ENCODE results near the gene ZNF892. TPM values are rescaled to one million over a fixed set of nuclear protein-coding genes. Genes with fewer than 3 reads are reported as not detected.

The ZNF892 gene
- total RNA-seq (2014; rRNA removed; shearing (Covaris generic)): 4.6 and 4.7 TPM in 2 replicates

- Histone ChIP-seq H3K27me3 (ENCODE audit: control insufficient read depth, insufficient read depth, low read length) (peaks cover 10% of the 10 kb centered on the region), H3K36me3 (replicated peaks; ENCODE audit: control insufficient read depth, insufficient read depth, low read length) (peaks cover 5% of the 10 kb centered on the region), H3K4me3 (ENCODE audit: insufficient read depth, low read depth, low read length) (peak within 1 kb of the TSS; percentile 69)
- peak; percentile 95 for DNase-seq
These were observed at the start of gene ZNF892 for GRCh38 chr2:95207111-95207961. ZNF892 (plus strand) TSS chr2:95207521; CDS start chr2:95207816, 295 bp downstream.

- peaks cover 27% of the 10 kb centered on the region for H3K27me3 ChIP-seq (ENCODE audit: control insufficient read depth, insufficient read depth, low read length)
- peaks cover 2% of the 10 kb centered on the region; the same call in 1 of the 2 replicates for H3K36me3 ChIP-seq (replicated peaks; ENCODE audit: control insufficient read depth, insufficient read depth, low read length)
- H3K4me3 ChIP-seq (ENCODE audit: insufficient read depth, low read depth, low read length): peak overlapping the region; percentile 82
- DNase-seq: peak; percentile 18
These were observed 48.9 kb upstream of the ZNF892 start for GRCh38 chr2:95158441-95158840.

GRCh38 chr2:95158891-95159619 is 48.3 kb upstream of the ZNF892 start:
- Histone ChIP-seq H3K36me3 (replicated peaks; ENCODE audit: control insufficient read depth, insufficient read depth, low read length) (peaks cover 2% of the 10 kb centered on the region; the same call in 1 of the 2 replicates), H3K27me3 (ENCODE audit: control insufficient read depth, insufficient read depth, low read length) (peaks cover 27% of the 10 kb centered on the region), H3K4me3 (ENCODE audit: insufficient read depth, low read depth, low read length) (peak overlapping the region; percentile 82)
- DNase-seq: peak; percentile 81

- Histone ChIP-seq H3K27me3 (ENCODE audit: control insufficient read depth, insufficient read depth, low read length) (peaks cover 27% of the 10 kb centered on the region), H3K36me3 (replicated peaks; ENCODE audit: control insufficient read depth, insufficient read depth, low read length) (peaks cover 2% of the 10 kb centered on the region; the same call in 1 of the 2 replicates), H3K4me3 (ENCODE audit: insufficient read depth, low read depth, low read length) (peak within 1 kb of the TSS; percentile 82)
- peak; percentile 92 for DNase-seq
These were observed 47.5 kb upstream of the ZNF892 start, which contains the start of gene ZNF514 for GRCh38 chr2:95159690-95160449. ZNF514 (minus strand) TSS chr2:95159848; CDS start chr2:95153253, 6,595 bp downstream.

- Histone ChIP-seq H3K27me3 (ENCODE audit: control insufficient read depth, insufficient read depth, low read length) (peaks cover 5% of the 10 kb centered on the region), H3K4me3 (ENCODE audit: insufficient read depth, low read depth, low read length) (peak overlapping the region; percentile 68), H3K36me3 (replicated peaks; ENCODE audit: control insufficient read depth, insufficient read depth, low read length) (no peaks in the 10 kb centered on the region)
- DNase-seq: no peak
These were observed 42.3 kb upstream of the ZNF892 start for GRCh38 chr2:95165030-95165370.

DNA sequence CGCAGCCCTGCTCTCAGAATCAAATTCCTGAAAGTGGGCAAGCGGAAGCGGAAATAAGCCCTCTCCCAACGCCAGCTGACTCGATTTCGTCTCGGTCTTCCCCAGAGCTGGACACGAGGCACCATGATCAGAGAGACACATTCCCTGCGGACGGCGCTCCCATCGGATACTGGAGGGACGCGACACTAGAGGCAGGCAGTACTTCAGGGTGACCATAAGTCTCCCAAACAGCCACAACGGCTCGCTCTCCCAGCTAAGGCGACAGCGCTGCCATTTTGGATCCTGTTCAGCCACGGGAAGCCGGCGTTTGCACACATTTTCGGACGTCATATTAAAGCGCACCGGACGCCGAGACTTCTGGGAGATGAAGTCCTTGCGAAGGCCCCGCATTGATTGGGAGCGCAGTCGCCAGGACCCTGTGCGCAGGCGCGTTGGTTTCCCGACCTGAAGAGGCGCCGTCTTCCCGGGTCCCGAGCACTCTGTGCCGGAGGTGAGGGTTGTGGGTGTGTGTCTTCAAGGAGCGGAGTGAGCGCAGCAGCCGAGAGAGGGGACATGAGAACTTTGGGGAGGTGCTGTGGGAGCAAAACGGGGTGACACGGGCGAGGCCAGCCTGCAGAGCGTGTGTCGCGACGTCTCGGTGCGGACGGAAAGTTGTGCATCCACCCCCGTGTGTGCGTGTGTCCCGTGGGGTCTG is 41.8 kb upstream of the ZNF892 start, which contains the start of gene ZNF2:
TSS of gene ZNF2 (plus strand) at position 439 of the 694 bp plus-strand sequence. CDS start 10,418 bp downstream, outside the sequence.
- peak within 1 kb of the TSS; percentile 68 for H3K4me3 ChIP-seq (ENCODE audit: insufficient read depth, low read depth, low read length)
- H3K27me3 ChIP-seq (ENCODE audit: control insufficient read depth, insufficient read depth, low read length): no peaks in the 10 kb centered on the region; the same call in 1 of the 2 replicates
- H3K36me3 ChIP-seq (replicated peaks; ENCODE audit: control insufficient read depth, insufficient read depth, low read length): no peaks in the 10 kb centered on the region
- DNase-seq: peak; percentile 97

GRCh38 chr2:95166065-95166763 is 41.1 kb upstream of the ZNF892 start:
- H3K4me3 ChIP-seq (ENCODE audit: insufficient read depth, low read depth, low read length): peak overlapping the region; percentile 68
- DNase-seq: peak; percentile 35
- H3K36me3 ChIP-seq (replicated peaks; ENCODE audit: control insufficient read depth, insufficient read depth, low read length): no peaks in the 10 kb centered on the region
- no peaks in the 10 kb centered on the region; the same call in 1 of the 2 replicates for H3K27me3 ChIP-seq (ENCODE audit: control insufficient read depth, insufficient read depth, low read length)

- H3K4me3 ChIP-seq (ENCODE audit: insufficient read depth, low read depth, low read length): no peak overlapping the region
- H3K27me3 ChIP-seq (ENCODE audit: control insufficient read depth, insufficient read depth, low read length): no peaks in the 10 kb centered on the region
- no peaks in the 10 kb centered on the region for H3K36me3 ChIP-seq (replicated peaks; ENCODE audit: control insufficient read depth, insufficient read depth, low read length)
- no peak for DNase-seq
These were observed 35.4 kb upstream of the ZNF892 start for GRCh38 chr2:95171902-95172301.

DNA sequence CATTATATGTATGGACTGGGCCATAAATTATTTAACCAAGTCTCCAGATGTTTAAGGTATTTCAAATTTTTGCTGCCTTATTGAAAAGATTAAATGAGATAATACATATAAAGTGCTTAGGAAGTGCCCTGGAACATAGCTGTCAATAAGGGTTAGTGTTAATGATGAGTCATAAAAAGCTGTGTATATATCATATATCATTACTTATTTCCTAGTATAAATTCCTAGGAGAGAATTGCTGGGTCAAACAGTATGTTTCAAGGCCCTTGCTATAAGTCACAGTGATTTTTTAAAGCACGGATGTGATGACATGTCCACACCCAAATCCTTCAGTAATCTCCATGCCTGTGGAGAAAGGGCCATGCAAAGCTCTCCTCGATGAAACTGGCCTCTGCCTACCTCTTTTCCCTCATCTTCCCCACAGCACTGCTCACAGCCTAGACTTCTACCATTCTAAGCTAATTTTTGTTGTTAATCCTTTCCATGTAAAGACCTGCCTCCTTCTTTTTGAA is 33.2 kb upstream of the ZNF892 start:
- Histone ChIP-seq H3K27me3 (ENCODE audit: control insufficient read depth, insufficient read depth, low read length) (no peaks in the 10 kb centered on the region), H3K4me3 (ENCODE audit: insufficient read depth, low read depth, low read length) (no peak overlapping the region), H3K36me3 (replicated peaks; ENCODE audit: control insufficient read depth, insufficient read depth, low read length) (no peaks in the 10 kb centered on the region)
- DNase-seq: no peak

DNA sequence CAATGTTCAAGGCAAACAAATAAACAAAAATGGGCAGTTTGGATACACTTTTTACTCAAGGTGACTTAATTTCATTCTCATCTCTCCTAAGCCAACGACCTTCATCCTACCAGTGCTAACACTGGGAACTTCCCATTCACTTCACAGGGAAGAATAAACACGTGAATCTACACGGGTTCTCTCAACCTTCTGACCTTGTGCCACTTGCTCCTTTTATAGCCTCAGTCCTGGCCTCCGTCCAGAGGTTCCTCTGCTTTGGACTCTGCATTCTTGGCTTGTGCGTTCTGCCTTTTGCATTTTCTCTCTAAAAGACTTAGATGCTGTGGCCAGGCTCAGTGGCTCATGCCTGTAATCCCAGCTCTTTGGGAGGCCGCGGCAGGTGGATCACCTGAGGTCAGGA is 27.9 kb upstream of the ZNF892 start:
- Histone ChIP-seq H3K36me3 (replicated peaks; ENCODE audit: control insufficient read depth, insufficient read depth, low read length) (peaks cover 11% of the 10 kb centered on the region), H3K4me3 (ENCODE audit: insufficient read depth, low read depth, low read length) (no peak overlapping the region), H3K27me3 (ENCODE audit: control insufficient read depth, insufficient read depth, low read length) (no peaks in the 10 kb centered on the region)
- DNase-seq: no peak

DNA sequence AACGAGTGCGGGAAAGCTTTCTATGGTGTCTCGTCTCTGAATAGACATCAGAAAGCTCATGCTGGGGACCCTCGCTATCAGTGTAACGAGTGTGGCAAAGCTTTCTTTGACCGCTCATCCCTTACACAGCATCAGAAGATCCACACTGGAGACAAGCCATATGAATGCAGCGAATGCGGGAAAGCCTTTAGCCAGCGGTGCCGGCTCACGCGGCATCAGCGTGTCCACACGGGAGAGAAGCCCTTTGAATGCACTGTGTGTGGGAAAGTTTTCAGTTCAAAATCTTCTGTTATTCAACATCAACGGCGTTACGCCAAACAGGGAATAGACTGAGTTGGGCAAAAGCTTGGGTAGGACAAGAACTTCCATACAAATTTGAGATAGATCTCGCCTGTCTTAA is 25.5 kb upstream of the ZNF892 start:
- H3K27me3 ChIP-seq (ENCODE audit: control insufficient read depth, insufficient read depth, low read length): no peaks in the 10 kb centered on the region
- H3K36me3 ChIP-seq (replicated peaks; ENCODE audit: control insufficient read depth, insufficient read depth, low read length): peaks cover 11% of the 10 kb centered on the region
- no peak for DNase-seq
- H3K4me3 ChIP-seq (ENCODE audit: insufficient read depth, low read depth, low read length): no peak overlapping the region

- DNase-seq: no peak
- Histone ChIP-seq H3K36me3 (replicated peaks; ENCODE audit: control insufficient read depth, insufficient read depth, low read length) (peaks cover 11% of the 10 kb centered on the region), H3K4me3 (ENCODE audit: insufficient read depth, low read depth, low read length) (no peak overlapping the region), H3K27me3 (ENCODE audit: control insufficient read depth, insufficient read depth, low read length) (no peaks in the 10 kb centered on the region)
These were observed 22.1 kb upstream of the ZNF892 start for GRCh38 chr2:95185197-95185596.

- H3K36me3 ChIP-seq (replicated peaks; ENCODE audit: control insufficient read depth, insufficient read depth, low read length): peaks cover 9% of the 10 kb centered on the region
- H3K4me3 ChIP-seq (ENCODE audit: insufficient read depth, low read depth, low read length): no peak overlapping the region
- H3K27me3 ChIP-seq (ENCODE audit: control insufficient read depth, insufficient read depth, low read length): no peaks in the 10 kb centered on the region; the same call in 1 of the 2 replicates
- no peak for DNase-seq
These were observed 21.3 kb upstream of the ZNF892 start for GRCh38 chr2:95185973-95186372.

Measured in H7 (cell line).